H1 (cell line): ENCODE results near the gene PDGFD. TPM values are rescaled to one million over a fixed set of nuclear protein-coding genes. Genes with fewer than 3 reads are reported as not detected.

Experiments used
- ASH2L ChIP-seq: fragments of 200-600, 300-600 bp; sonication (generic); IDR thresholded peaks from one replicate; pipeline ENCODE4 v1.7.1; 2017; ENCODE audit warnings: low read length
- BCL11A ChIP-seq, 2 experiments: IDR thresholded peaks; one replicate each; pipeline ENCODE4 v1.6.1; 2011; ENCODE audit warnings: low read depth in 2 of 2, low read length in 2 of 2, mild to moderate bottlenecking in 2 of 2
- CBX5 ChIP-seq: fragments of 300-800, 300-1000 bp; sonication (generic); IDR thresholded peaks from 2 replicates; pipeline ENCODE4 v1.7.1; 2016; ENCODE audit warnings: antibody characterized with exemption, low read length, low read depth
- CHD2 ChIP-seq: IDR thresholded peaks from 2 replicates; pipeline ENCODE4 v1.6.1; 2012; ENCODE audit warnings: low read length, improper control_type of control experiment
- HDAC6 ChIP-seq: IDR thresholded peaks from one replicate; pipeline ENCODE4 v1.7.1; 2012; ENCODE audit warnings: low read depth, mild to moderate bottlenecking, inconsistent platforms, low read length, moderate library complexity
- KDM5A ChIP-seq: fragments of 200-600 bp; IDR thresholded peaks from 2 replicates; pipeline ENCODE4 v1.7.1; 2012; ENCODE audit warnings: mild to moderate bottlenecking, low read length, inconsistent platforms, mixed read lengths
- NRF1 ChIP-seq: IDR thresholded peaks from 2 replicates; pipeline ENCODE4 v1.6.1; 2011; ENCODE audit warnings: mild to moderate bottlenecking, low read depth, low read length, improper control_type of control experiment
- RFX5 ChIP-seq: IDR thresholded peaks from 2 replicates; pipeline ENCODE4 v1.6.1; 2011; ENCODE audit warnings: low read depth, low read length, improper control_type of control experiment, borderline replicate concordance
- RXRA ChIP-seq: IDR thresholded peaks from 2 replicates; pipeline ENCODE4 v1.6.1; 2011; ENCODE audit warnings: low read depth, mild to moderate bottlenecking, low read length, moderate library complexity; ENCODE audit not compliant: insufficient read depth
- SUZ12 ChIP-seq: fragments of 200-600 bp; sonication (generic); IDR thresholded peaks from 2 replicates; pipeline ENCODE4 v1.6.1; 2012; ENCODE audit warnings: mild to moderate bottlenecking, inconsistent platforms, low read length, moderate library complexity, mixed read lengths
- TEAD4 ChIP-seq: IDR thresholded peaks from 2 replicates; pipeline ENCODE4 v1.6.1; 2012; ENCODE audit warnings: low read depth, low read length, inconsistent platforms, mixed read lengths
- polyA plus RNA-seq, 7 experiments: library from polyadenylated mRNA; depleted of rRNA in 3 of 7; stranded (reverse) in 5 of 7; unstranded in 2 of 7; fragments of >200 nt in 5 of 7; fragments of 200-250 nt in 2 of 7; gene quantifications; 1 replicate in 5 of 7; 2 replicates in 1 of 7; 4 replicates in 1 of 7; pipeline versions ENCODE4 v1.2.1 to v1.2.3, GENCODE V29; 2011 to 2013; ENCODE audit warnings: missing spikeins in 2 of 7, mixed read lengths in 2 of 7
- total RNA-seq: library from RNA; stranded (reverse); fragmentation: NEBNext Ultra II Directional; extraction: Animal tissue kit (Norgen Biotek cat#: 25700); gene quantifications from 2 replicates; pipeline ENCODE4 v1.2.1, GENCODE V29; 2021
- TF ChIP-seq, protein P1 (sequence below): fragments of 300-600 bp; sonication (generic); IDR thresholded peaks from 2 replicates; pipeline ENCODE4 v1.7.1; 2012; ENCODE audit warnings: low read length, moderate library complexity, mild to moderate bottlenecking, inconsistent platforms; ENCODE audit not compliant: insufficient replicate concordance

PDGFD gene
- total and polyA plus RNA-seq, 2 of the 8 experiments (the other 6 are each of a cell fraction or from before 2014, with no cell fraction given), result 1.1 to 3.9 TPM

- TF ChIP-seq, protein P1, sequence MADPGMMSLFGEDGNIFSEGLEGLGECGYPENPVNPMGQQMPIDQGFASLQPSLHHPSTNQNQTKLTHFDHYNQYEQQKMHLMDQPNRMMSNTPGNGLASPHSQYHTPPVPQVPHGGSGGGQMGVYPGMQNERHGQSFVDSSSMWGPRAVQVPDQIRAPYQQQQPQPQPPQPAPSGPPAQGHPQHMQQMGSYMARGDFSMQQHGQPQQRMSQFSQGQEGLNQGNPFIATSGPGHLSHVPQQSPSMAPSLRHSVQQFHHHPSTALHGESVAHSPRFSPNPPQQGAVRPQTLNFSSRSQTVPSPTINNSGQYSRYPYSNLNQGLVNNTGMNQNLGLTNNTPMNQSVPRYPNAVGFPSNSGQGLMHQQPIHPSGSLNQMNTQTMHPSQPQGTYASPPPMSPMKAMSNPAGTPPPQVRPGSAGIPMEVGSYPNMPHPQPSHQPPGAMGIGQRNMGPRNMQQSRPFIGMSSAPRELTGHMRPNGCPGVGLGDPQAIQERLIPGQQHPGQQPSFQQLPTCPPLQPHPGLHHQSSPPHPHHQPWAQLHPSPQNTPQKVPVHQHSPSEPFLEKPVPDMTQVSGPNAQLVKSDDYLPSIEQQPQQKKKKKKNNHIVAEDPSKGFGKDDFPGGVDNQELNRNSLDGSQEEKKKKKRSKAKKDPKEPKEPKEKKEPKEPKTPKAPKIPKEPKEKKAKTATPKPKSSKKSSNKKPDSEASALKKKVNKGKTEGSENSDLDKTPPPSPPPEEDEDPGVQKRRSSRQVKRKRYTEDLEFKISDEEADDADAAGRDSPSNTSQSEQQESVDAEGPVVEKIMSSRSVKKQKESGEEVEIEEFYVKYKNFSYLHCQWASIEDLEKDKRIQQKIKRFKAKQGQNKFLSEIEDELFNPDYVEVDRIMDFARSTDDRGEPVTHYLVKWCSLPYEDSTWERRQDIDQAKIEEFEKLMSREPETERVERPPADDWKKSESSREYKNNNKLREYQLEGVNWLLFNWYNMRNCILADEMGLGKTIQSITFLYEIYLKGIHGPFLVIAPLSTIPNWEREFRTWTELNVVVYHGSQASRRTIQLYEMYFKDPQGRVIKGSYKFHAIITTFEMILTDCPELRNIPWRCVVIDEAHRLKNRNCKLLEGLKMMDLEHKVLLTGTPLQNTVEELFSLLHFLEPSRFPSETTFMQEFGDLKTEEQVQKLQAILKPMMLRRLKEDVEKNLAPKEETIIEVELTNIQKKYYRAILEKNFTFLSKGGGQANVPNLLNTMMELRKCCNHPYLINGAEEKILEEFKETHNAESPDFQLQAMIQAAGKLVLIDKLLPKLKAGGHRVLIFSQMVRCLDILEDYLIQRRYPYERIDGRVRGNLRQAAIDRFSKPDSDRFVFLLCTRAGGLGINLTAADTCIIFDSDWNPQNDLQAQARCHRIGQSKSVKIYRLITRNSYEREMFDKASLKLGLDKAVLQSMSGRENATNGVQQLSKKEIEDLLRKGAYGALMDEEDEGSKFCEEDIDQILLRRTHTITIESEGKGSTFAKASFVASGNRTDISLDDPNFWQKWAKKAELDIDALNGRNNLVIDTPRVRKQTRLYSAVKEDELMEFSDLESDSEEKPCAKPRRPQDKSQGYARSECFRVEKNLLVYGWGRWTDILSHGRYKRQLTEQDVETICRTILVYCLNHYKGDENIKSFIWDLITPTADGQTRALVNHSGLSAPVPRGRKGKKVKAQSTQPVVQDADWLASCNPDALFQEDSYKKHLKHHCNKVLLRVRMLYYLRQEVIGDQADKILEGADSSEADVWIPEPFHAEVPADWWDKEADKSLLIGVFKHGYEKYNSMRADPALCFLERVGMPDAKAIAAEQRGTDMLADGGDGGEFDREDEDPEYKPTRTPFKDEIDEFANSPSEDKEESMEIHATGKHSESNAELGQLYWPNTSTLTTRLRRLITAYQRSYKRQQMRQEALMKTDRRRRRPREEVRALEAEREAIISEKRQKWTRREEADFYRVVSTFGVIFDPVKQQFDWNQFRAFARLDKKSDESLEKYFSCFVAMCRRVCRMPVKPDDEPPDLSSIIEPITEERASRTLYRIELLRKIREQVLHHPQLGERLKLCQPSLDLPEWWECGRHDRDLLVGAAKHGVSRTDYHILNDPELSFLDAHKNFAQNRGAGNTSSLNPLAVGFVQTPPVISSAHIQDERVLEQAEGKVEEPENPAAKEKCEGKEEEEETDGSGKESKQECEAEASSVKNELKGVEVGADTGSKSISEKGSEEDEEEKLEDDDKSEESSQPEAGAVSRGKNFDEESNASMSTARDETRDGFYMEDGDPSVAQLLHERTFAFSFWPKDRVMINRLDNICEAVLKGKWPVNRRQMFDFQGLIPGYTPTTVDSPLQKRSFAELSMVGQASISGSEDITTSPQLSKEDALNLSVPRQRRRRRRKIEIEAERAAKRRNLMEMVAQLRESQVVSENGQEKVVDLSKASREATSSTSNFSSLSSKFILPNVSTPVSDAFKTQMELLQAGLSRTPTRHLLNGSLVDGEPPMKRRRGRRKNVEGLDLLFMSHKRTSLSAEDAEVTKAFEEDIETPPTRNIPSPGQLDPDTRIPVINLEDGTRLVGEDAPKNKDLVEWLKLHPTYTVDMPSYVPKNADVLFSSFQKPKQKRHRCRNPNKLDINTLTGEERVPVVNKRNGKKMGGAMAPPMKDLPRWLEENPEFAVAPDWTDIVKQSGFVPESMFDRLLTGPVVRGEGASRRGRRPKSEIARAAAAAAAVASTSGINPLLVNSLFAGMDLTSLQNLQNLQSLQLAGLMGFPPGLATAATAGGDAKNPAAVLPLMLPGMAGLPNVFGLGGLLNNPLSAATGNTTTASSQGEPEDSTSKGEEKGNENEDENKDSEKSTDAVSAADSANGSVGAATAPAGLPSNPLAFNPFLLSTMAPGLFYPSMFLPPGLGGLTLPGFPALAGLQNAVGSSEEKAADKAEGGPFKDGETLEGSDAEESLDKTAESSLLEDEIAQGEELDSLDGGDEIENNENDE, result no peak
- TF ChIP-seq RFX5, result no peak
- TF ChIP-seq SUZ12, result no peak
- no peak for TF ChIP-seq ASH2L
- no peak for TF ChIP-seq CBX5
- TF ChIP-seq NRF1, result no peak
- TF ChIP-seq TEAD4, result no peak
- no peak for TF ChIP-seq KDM5A
- TF ChIP-seq HDAC6, result no peak
- no peak for TF ChIP-seq BCL11A (IDR thresholded peaks at IDR 0.05; ENCODE audit: low read depth in 2 of 2, low read length in 2 of 2)
- TF ChIP-seq RXRA, result no peak
- TF ChIP-seq CHD2, result no peak
Observed at GRCh38 chr11:103959279-103959942, 204.5 kb downstream of the PDGFD start (continued).
